Keratinocyte (primary cell): ENCODE results near the gene COL7A1. TPM values are rescaled to one million over a fixed set of nuclear protein-coding genes. Genes with fewer than 3 reads are reported as not detected.

ENCODE experiments used
- DNase-seq: peaks from one replicate; pipeline ENCODE4 v3.0.0-alpha.2; 2011; ENCODE audit warnings: low read depth, missing footprints, low spot score
- FAIRE-seq: peaks from 2 replicates; lab custom pipeline; 2011; peaks lifted over from hg19 to GRCh38; lab: Jason Lieb, UNC
- H2AFZ ChIP-seq: 2 replicates; pipeline ENCODE4 v1.6.0; 2012; ENCODE audit warnings: low read length, control low read depth, inconsistent platforms; ENCODE audit not compliant: control insufficient read depth
- H3K27ac ChIP-seq: 2 replicates; pipeline ENCODE4 v1.5.1; 2011; ENCODE audit warnings: low read length; ENCODE audit not compliant: control insufficient read depth, insufficient read depth
- H3K27me3 ChIP-seq: 3 replicates; pipeline ENCODE4 v1.6.0; 2011; ENCODE audit warnings: low read length; ENCODE audit not compliant: control insufficient read depth, insufficient read depth; ENCODE audit errors: extremely low read depth
- H3K36me3 ChIP-seq, 2 experiments: 2 replicates in 1 of 2; 3 replicates in 1 of 2; pipeline ENCODE4 v1.5.1; 2011; ENCODE audit warnings: low read length in 2 of 2, mild to moderate bottlenecking in 1 of 2; ENCODE audit not compliant: control insufficient read depth in 2 of 2, insufficient read depth in 2 of 2; ENCODE audit errors: extremely low read depth in 1 of 2
- H3K4me1 ChIP-seq: 3 replicates; pipeline ENCODE4 v1.5.1; 2011; ENCODE audit warnings: low read length; ENCODE audit not compliant: control insufficient read depth, insufficient read depth; ENCODE audit errors: extremely low read depth
- H3K4me2 ChIP-seq: 3 replicates; pipeline ENCODE4 v1.6.0; 2011; ENCODE audit warnings: low read depth, low read length; ENCODE audit not compliant: control insufficient read depth, insufficient read depth; ENCODE audit errors: extremely low read depth
- H3K4me3 ChIP-seq, 3 experiments: fragments of 200-600 bp in 1 of 3; sonication (generic) in 1 of 3; 2 replicates in 2 of 3; 3 replicates in 1 of 3; pipeline ENCODE4 v1.5.1; 2011 to 2016; ENCODE audit warnings: low read length in 3 of 3, mild to moderate bottlenecking in 3 of 3, control low read depth in 2 of 3, inconsistent platforms in 1 of 3, low read depth in 1 of 3, mixed read lengths in 1 of 3, mixed run types in 1 of 3, moderate library complexity in 1 of 3; ENCODE audit not compliant: control insufficient read depth in 2 of 3, insufficient read depth in 2 of 3; ENCODE audit errors: extremely low read depth in 1 of 3
- H3K79me2 ChIP-seq: 2 replicates; pipeline ENCODE4 v1.6.0; 2012; ENCODE audit warnings: low read length; ENCODE audit not compliant: control insufficient read depth, insufficient read depth
- H3K9ac ChIP-seq: 3 replicates; pipeline ENCODE4 v1.6.0; 2011; ENCODE audit warnings: low read length; ENCODE audit not compliant: control insufficient read depth, insufficient read depth; ENCODE audit errors: extremely low read depth
- H3K9me1 ChIP-seq: 3 replicates; pipeline ENCODE4 v1.6.0; 2011; ENCODE audit warnings: low read length; ENCODE audit not compliant: control insufficient read depth, insufficient read depth; ENCODE audit errors: extremely low read depth
- H3K9me3 ChIP-seq: 2 replicates; pipeline ENCODE4 v1.5.1; 2012; ENCODE audit warnings: low read depth, low read length; ENCODE audit not compliant: control insufficient read depth
- H4K20me1 ChIP-seq: 3 replicates; pipeline ENCODE4 v1.6.0; 2011; ENCODE audit warnings: low read length; ENCODE audit not compliant: control insufficient read depth, insufficient read depth; ENCODE audit errors: extremely low read depth
- CTCF ChIP-seq, 3 experiments: IDR thresholded peaks in 1 of 3; conservative IDR thresholded peaks in 1 of 3; optimal IDR thresholded peaks in 1 of 3; 2 replicates in 2 of 3; 3 replicates in 1 of 3; pipeline versions ENCODE3 to v1.5.1; 2011; ENCODE audit warnings: low read length in 3 of 3, mild to moderate bottlenecking in 3 of 3, moderate library complexity in 2 of 3, control low read depth in 1 of 3, inconsistent platforms in 1 of 3; ENCODE audit not compliant: insufficient read depth in 2 of 3; ENCODE audit errors: extremely low read depth in 1 of 3
- EZH2 ChIP-seq: IDR thresholded peaks from one replicate; pipeline ENCODE4 v1.6.1; 2012; ENCODE audit warnings: inconsistent platforms, mild to moderate bottlenecking, low read length, moderate library complexity
- dilution Hi-C: fragments of 300-500 bp; cut with MboI; formaldehyde crosslinking; loops from one replicate; pipeline ENCODE4 v1.7.0; 2020; ENCODE audit warnings: low sequenced_read_pairs; ENCODE audit not compliant: extremely low pct_ligation_motif_present
- polyA plus RNA-seq, 5 experiments: library from polyadenylated mRNA; depleted of rRNA in 3 of 5; stranded (reverse) in 3 of 5; stranded (forward) in 1 of 5; unstranded in 1 of 5; fragments of >200 nt; gene quantifications; 1 replicate in 1 of 5; 2 replicates in 3 of 5; 3 replicates in 1 of 5; pipeline versions ENCODE4 v1.2.1 to v1.2.3, GENCODE V29; 2011 to 2012; ENCODE audit warnings: missing spikeins in 2 of 5, low read depth in 1 of 5, low replicate concordance in 1 of 5

Gene COL7A1
- polyA plus RNA-seq, 1 donor (not counting 4 experiments of a cell fraction or from before 2014, with no cell fraction given) = 59.4 TPM

- Histone ChIP-seq H3K9ac (no peak overlapping the region), H3K27ac (no peak overlapping the region), H2AFZ (no peak overlapping the region), H3K4me3 (no peak overlapping the region), H3K79me2 (no peaks in the 10 kb centered on the region), H3K9me3 (no peaks in the 10 kb centered on the region), H3K36me3 (peaks cover 25 to 29% of the 10 kb centered on the region in 2 experiments), H3K27me3 (no peaks in the 10 kb centered on the region), H4K20me1 (peaks cover 9% of the 10 kb centered on the region), H3K9me1 (no peaks in the 10 kb centered on the region), H3K4me1 (peaks cover 48% of the 10 kb centered on the region), H3K4me2 (no peak overlapping the region)
- FAIRE-seq = no peak
- DNase-seq = no peak
- no peak for TF ChIP-seq EZH2
- no peak for TF ChIP-seq CTCF (optimal IDR thresholded peaks at IDR 0.05 in 1 of 3, IDR thresholded peaks at IDR 0.05 in 1 of 3, conservative IDR thresholded peaks at IDR 0.05 in 1 of 3; ENCODE audit: extremely low read depth in 1 of 3, insufficient read depth in 2 of 3, low read length in 3 of 3)
- dilution Hi-C loops = no loop called here
Measured at GRCh38 chr3:48560648-48561018, 34.5 kb downstream of the COL7A1 start.

GRCh38 chr3:48558493-48559134 lies 36.5 kb downstream of the COL7A1 start:
- Histone ChIP-seq H4K20me1 (peaks cover 9% of the 10 kb centered on the region), H3K9ac (no peak overlapping the region), H3K4me1 (peaks cover 32% of the 10 kb centered on the region), H3K79me2 (no peaks in the 10 kb centered on the region), H3K36me3 (peaks cover 17 to 27% of the 10 kb centered on the region in 2 experiments), H3K27me3 (no peaks in the 10 kb centered on the region), H3K9me3 (no peaks in the 10 kb centered on the region), H3K4me3 (no peak overlapping the region), H3K27ac (no peak overlapping the region), H3K9me1 (no peaks in the 10 kb centered on the region), H3K4me2 (peak overlapping the region; percentile 89), H2AFZ (no peak overlapping the region)
- TF ChIP-seq CTCF (optimal IDR thresholded peaks at IDR 0.05 in 1 of 3, IDR thresholded peaks at IDR 0.05 in 1 of 3, conservative IDR thresholded peaks at IDR 0.05 in 1 of 3; ENCODE audit: extremely low read depth in 1 of 3, insufficient read depth in 2 of 3, low read length in 3 of 3) (no peak), EZH2 (no peak)
- dilution Hi-C loops = no loop called here
- DNase-seq = no peak
- no peak for FAIRE-seq
